K562 treated with DMSO at 1 percent for 4 hours (cell line): ENCODE data around the gene PILRA. TPM values are rescaled to one million over a fixed set of nuclear protein-coding genes. Genes with fewer than 3 reads are reported as not detected.

Experiments used
- total RNA-seq: library from RNA; unstranded; fragments of 300-600 nt; gene quantifications from 2 replicates; pipeline ENCODE4 v1.2.3, GENCODE V29; 2022; ENCODE audit not compliant: insufficient read depth

PILRA gene
- 2.6 and 4.7 TPM in 2 replicates for total RNA-seq

GRCh38 chr7:100373261-100373831, at the start of gene PILRA:
Gene PILRA (plus strand): TSS chr7:100373487. CDS start chr7:100373657, 170 bp downstream.

GRCh38 chr7:100358027-100358856, 15.0 kb upstream of the PILRA start, which contains the start of gene PILRB:
Gene PILRB (plus strand): TSS chr7:100358117. CDS start chr7:100358303, 186 bp downstream.

GRCh38 chr7:100428199-100428966, 55.1 kb downstream of the PILRA start, which contains the start of gene ZCWPW1:
Gene ZCWPW1 (minus strand): TSS chr7:100428703. CDS start chr7:100420649, 8,054 bp downstream.

GRCh38 chr7:100429637-100430492, 56.6 kb downstream of the PILRA start, which contains the start of gene MEPCE:
Gene MEPCE (plus strand): TSS chr7:100429831. CDS start chr7:100430019, 188 bp downstream.

Other genes starting within 250 kb of the PILRA start
- gene MBLAC1, start 246.5 kb upstream of the PILRA start, total RNA-seq: 1.5 and 1.9 TPM in 2 replicates
- gene LAMTOR4, start 224.6 kb upstream of the PILRA start, total RNA-seq: 305 and 308 TPM in 2 replicates
- gene TRAPPC14, start 214.8 kb upstream of the PILRA start, total RNA-seq: 15.4 and 28.7 TPM in 2 replicates
- gene GAL3ST4, start 204.9 kb upstream of the PILRA start, total RNA-seq: 2.3 and 3.4 TPM in 2 replicates
- 0.82 and 4.1 TPM in 2 replicates for gene GPC2, start 196.1 kb upstream of the PILRA start, total RNA-seq
- gene STAG3, start 195.6 kb upstream of the PILRA start, total RNA-seq: 5.7 TPM in 2 replicates
- gene PVRIG, start 153.5 kb upstream of the PILRA start, total RNA-seq: not detected in 2 replicates
- 2.6 and 2.8 TPM in 2 replicates for gene SPDYE3, start 65.8 kb upstream of the PILRA start, total RNA-seq
- 28.5 and 33.4 TPM in 2 replicates for gene PILRB, start 15.4 kb upstream of the PILRA start, total RNA-seq
- gene ZCWPW1, start 55.2 kb downstream of the PILRA start, total RNA-seq: 2.4 and 5.1 TPM in 2 replicates
- 71.3 and 78.0 TPM in 2 replicates for gene MEPCE, start 56.3 kb downstream of the PILRA start, total RNA-seq
- gene PPP1R35, start 63.0 kb downstream of the PILRA start, total RNA-seq: 93.1 and 101 TPM in 2 replicates
- 2.3 and 3.3 TPM in 2 replicates for gene SPACDR, start 90.8 kb downstream of the PILRA start, total RNA-seq
- 114 and 119 TPM in 2 replicates for gene TSC22D4, start 105.7 kb downstream of the PILRA start, total RNA-seq
- 0.74 and 0.88 TPM in 2 replicates for gene NYAP1, start 110.4 kb downstream of the PILRA start, total RNA-seq
- 13.6 and 22.2 TPM in 2 replicates for gene AGFG2, start 165.7 kb downstream of the PILRA start, total RNA-seq
- 11.0 and 16.3 TPM in 2 replicates for gene SAP25, start 200.4 kb downstream of the PILRA start, total RNA-seq
- 68.5 and 72.5 TPM in 2 replicates for gene LRCH4, start 212.6 kb downstream of the PILRA start, total RNA-seq
- 0.89 TPM in 1 of 2 replicates, not detected in the other for gene FBXO24, start 212.8 kb downstream of the PILRA start, total RNA-seq
- 13.3 and 15.8 TPM in 2 replicates for gene PCOLCE, start 228.9 kb downstream of the PILRA start, total RNA-seq
- 33.2 and 34.1 TPM in 2 replicates for gene MOSPD3, start 239.1 kb downstream of the PILRA start, total RNA-seq